ENCODE results near the gene MFN2. TPM values are rescaled to one million over a fixed set of nuclear protein-coding genes. Genes with fewer than 3 reads are reported as not detected.
"Not testable (repeated sequence)": the region's sequence is repeated elsewhere in the genome, so short reads cannot be mapped to it uniquely, and the experiment has no call there.

Gene MFN2
- polyA plus RNA-seq, 4 donors = 61.6 to 70.2 (median 65.5) TPM

DNA sequence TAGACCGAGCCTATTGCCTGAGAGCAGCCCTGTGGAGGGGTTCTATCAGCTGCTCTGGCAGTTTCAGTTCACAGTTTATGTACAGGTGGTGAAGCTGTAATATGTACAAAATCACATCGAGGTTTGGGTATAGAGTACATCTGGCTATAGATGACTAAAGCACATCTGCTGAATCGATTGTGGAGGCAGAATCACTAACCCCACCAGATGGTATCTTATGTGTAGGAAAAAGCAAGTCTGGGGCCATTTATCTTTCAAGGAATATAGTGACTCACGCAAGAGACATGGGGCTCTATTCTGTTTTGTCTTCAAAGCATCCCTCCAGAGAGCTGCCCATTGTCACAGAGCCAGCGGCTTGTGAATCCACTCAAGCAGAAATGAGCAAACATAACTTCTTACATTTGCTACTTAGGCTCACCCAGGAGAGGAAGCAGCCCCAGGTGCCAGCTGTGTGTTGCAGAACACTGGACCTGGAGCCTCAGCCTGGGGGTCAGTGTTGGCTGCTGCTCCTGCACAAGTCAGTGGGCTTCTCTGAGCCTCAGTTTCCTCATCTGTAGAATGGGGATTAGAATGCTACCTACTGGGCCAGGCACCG, 60.3 kb downstream of the MFN2 start:
- DNase-seq (ENCODE audit: low read depth in 4 of 4, low spot score in 2 of 4) = no peak

DNA sequence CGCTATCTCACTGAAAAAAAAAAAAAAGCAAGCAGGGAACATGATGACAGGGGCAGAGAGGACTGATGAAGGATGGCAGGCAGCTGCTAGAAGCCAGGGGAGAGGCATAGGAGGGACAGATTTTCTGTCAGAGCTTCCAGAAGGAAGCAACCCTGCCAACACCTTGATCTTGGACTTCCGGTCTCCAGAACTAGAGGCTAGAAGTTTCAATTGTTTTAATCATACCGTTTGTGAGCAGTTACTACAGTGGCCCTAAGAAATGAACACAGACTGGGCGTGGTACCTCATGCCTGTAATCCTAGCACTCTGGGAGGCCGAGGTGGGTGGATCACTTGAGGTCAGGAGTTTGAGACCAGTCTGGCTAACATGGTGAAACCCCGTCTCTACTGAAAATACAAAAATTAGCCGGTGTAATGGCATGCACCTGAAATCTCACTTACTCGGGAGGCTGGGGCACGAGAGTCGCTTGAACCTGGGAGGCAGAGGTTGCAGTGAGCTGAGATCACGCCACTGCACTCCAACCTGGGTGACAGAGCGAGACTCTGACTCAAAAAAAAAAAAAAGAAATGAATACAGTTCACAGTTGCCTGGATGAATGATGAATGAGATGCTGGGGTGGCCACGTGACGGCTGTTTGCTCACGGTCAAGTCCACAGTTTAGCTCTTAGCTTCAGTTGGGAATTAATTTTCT, 64.1 kb downstream of the MFN2 start:
- DNase-seq (ENCODE audit: low read depth in 4 of 4, low spot score in 2 of 4) = not testable (repeated sequence)

DNA sequence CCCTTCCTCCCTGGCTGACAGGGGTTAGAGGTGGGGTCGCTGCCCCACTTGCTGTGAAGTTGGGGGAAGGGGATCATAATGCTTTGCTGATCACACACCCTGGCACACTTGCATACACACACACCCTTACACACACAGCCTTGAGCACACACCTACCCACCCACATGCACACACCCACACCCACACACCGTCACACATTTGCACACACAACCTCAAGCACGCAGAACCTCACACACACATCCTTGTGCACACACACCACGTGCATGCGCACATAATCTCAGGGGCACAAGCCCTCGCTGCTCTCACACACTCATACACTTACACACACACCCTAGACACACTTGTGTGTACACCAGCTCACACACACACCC, 66.5 kb downstream of the MFN2 start:
- DNase-seq (ENCODE audit: low read depth in 4 of 4, low spot score in 2 of 4) = no peak

DNA sequence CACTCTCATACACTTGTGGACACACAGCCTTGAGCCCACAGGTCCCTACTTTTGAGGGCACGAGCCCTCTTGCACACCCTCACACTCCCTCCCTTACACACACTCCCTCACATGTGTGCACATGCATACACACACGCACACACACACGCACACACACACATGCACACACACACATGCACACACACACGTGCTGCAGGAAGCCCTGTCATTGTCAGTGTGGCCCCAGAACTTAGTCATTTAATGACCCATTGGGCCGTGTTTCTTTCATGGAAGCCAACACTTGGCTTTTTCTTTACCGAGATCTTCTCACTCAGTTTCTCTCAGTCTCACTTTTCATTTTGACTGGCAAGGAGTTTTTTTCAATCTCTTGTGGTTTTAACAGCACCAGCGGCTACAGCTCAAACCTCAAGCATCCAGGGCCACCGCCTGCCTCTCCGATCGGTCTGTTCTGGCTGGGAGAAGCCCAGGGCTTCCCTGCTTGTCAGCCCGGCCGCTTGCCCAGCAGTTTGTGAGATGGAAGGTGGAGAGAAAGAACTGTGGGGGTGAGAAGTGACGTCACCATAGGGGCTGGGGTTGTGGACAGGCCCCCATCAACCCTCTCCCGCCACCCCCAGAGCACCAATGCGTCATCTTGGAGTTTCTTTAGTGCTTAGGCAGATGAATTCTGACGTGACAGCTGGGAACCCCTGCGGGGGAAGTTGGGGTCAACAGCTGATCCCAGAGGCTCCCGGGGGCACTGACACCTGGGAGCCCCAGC, 67.1 kb downstream of the MFN2 start:
- no peak for DNase-seq (ENCODE audit: low read depth in 4 of 4, low spot score in 2 of 4)

DNA sequence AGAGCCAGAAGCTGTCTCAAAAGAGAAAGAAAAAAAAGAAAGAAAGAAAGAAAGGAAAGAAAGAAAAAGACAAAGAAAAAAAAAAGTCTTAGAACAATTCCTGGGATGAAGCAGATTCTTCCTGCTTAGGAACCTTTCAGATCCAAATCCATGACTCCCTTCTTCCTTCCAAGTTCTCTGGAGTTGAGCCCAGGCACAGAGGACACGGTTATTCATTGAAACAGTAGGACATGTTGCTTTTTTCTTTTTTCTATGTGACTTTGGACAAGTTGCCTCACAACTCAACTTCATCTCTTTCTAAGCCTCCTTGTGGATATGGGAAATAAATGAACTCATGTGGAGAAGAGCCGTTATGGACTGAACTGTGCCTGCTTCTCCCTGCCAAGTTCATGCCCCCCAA, 68.1 kb downstream of the MFN2 start:
- DNase-seq (ENCODE audit: low read depth in 4 of 4, low spot score in 2 of 4) = no peak

DNA sequence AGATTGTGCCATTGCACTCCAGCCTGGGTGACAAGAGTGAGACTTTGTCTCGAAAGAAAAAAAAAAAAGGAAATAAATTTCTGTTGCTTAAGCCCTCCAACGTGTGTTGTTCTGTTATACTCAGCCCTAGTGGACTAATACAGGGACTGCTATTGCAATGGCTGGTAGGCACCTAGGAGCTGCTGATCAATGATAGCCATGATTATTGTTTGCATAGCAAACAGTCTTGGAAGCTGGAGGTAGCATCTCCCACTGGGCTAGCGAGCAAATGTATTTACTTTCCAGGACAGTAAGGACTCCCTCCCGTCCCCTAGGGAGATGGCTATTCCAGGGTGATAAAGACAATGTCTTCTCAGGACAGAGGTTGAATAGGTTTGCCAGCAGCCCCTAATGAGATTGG, 69.4 kb downstream of the MFN2 start:
- no peak for DNase-seq (ENCODE audit: low read depth in 4 of 4, low spot score in 2 of 4)

DNA sequence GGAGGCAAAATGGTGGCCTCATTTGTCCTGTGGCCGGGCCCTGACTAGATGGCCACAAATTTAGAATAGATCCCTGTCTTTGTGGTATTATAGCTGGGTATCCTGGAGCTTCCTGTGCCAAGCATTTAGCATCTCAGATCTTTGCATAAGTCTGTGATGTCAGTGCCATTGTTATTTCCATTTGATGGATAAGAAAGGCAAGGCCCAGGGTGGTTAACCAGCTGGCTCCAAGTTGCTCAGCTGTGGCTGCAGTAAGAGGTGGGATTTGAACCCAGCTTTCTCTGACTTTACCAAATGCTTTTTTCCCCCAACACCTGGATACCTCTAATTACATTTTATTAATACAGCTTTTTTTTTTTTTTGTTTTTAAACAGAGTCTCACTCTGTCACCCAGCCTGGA, 71.1 kb downstream of the MFN2 start:
- no peak for DNase-seq (ENCODE audit: low read depth in 4 of 4, low spot score in 2 of 4)

DNA sequence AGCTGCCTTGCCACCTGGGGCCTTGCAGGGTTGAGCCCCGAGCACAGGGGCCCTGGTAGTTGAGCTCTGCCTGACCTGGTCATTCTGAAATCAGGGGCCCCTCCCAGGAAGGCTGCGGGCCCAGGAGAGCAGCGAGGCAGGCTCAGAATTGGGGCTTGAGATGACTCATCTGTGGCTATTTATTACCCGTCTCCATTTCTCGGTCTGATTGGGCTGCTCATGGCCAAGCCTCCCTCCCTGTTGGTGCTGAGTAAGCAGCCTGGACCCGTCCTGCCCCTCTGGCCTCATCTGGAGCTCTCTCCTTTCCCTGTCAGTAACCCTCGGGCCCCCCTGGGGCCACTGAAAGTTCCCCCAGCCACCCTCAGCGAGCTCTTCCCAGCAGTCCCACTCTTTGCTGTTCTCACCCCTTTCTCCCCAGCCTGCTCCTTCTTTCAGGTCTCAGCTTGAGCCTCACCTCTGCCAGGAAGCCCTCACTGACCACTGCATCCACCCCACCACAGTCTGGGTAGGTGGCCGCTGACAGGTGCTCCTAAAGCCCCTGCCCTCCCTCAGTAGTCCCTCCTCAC, 71.8 kb downstream of the MFN2 start:
- no peak for DNase-seq (ENCODE audit: low read depth in 4 of 4, low spot score in 2 of 4)

DNA sequence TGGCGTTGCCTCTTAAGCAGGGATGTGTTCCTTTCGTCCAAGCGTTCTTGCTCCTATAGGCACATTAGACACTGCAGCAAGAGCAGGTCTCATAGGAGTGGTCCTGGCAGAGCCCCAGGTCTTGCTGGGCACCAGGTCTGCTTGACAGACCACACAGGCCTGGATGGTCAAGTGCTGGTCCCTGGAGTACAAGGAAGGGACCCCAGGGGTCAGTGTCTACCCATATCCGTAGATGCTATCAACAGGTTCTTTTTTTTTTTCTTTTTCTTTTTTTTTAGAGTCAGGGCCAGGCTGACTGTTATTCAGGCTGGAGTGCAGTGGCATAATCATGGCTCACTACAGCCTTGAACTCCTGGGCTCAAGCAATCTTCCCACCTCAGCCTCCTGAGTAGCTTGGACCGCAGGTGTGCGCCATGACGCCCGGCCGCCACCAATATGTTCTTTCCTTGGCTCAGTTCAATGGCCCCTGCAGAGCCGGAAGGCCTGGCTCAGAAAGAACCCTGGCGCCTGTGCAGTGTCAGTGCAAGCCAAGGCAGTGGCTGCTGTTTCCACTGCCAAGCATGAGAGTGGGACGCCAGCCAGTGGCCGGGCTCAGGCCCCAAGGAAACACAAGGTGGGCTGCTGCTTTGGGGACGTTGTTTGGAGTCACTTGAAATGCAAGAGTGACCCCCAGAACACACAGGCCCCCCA, 72.9 kb downstream of the MFN2 start:
- no peak for DNase-seq (ENCODE audit: low read depth in 4 of 4, low spot score in 2 of 4)

DNA sequence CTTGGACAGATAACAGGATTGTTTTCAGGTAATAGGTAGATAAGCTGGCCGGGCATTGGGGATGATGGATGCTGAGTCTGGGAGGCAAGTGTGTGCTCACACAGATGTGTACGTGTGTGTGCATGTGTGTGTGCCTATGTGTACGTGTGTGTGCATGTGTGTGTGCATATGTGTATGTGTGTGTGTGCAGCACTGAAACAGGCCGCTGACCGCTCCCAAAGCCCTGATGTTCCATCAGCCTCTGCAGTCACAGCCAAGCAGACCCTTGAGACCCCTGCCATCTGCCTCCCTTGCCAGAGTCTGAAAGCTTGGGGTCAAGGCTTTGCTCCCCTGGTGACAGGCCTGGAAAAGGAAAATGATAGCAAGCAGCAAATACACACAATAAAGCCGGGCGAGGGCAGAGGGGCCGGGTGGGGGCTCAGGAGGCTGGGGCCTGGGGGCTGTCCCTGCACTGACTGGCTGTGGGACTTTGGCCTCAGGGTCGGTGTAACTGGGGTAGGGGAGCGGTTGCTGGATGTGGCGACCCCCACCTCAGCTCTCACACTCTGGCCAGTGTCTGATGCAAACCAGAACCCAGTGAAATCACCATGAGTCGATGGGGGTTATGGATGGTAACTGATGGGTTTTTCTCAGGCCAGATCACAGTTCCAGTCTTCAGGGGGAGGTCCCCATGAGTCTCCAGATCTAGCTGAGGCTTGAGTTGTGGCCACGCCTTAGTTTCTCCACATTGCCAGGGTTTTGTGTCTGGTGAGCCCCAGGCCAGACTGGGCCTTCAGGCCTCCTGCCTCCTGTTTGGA, 73.7 kb downstream of the MFN2 start:
- no peak for DNase-seq (ENCODE audit: low read depth in 4 of 4, low spot score in 2 of 4)

DNA sequence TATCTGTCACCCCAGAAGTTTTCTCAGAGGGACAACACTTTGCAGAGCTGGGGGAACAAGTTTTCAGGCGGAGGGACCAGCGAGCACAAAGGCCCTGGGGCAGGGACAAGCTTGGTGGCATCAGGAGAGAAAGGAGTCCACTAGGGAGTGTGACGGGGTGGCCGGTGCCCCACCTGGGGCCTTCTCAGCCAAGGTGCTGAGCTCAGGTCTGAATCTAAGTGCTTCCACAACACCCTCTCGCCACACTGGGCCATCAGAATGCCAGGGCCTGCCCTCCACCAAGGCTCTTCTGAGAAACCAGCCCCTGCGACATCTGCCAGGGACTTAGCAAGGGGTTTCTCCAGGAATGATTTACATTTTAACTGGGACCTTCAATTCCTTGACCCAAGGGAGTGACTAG, 75.0 kb downstream of the MFN2 start:
- no peak for DNase-seq (ENCODE audit: low read depth in 4 of 4, low spot score in 2 of 4)

DNA sequence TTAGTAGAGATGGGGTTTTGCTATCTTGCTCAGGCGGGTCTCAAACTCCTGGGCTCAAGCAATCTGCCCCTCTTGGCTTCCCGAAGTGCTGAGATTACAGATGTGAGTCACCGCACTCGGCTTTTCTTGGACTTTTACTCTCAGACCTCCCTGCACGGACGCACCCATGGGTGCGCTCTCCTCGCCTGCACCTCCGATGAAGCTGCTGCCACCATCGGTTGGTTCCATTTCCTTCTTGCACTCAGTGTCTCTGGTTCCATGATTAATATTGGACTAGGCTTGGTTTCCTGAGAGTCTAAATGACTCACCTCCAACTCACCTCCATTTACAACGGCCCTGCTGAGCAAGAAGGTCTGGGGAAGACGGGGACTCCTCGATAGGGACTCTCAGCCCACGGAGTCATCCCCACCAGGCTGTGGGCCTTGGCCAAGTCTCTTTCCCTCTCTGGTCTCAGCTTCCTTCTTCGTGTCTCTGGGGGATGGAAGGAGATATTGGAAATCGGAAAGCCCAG, 76.1 kb downstream of the MFN2 start:
- no peak for DNase-seq (ENCODE audit: low read depth in 4 of 4, low spot score in 2 of 4)

DNA sequence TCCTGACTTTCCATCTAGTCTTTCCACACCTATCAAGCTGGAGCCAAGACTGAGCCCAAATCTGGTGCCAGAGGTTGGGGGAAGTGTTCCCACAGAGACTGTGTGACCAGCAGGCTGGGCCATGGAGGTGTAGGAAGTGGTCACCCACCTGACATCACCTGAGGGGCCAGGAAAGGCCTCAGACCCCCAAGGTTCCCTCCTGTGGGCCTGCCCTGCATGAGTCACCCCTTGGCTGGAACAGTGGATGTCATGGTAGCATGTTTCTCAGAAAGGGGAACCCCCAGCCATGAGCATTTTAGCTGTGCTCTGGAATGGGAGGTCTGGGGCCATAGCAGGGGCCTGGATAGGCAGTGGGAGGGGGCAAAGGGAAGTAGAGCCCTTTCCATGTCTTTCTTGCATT, 77.1 kb downstream of the MFN2 start:
- no peak for DNase-seq (ENCODE audit: low read depth in 4 of 4, low spot score in 2 of 4)

DNA sequence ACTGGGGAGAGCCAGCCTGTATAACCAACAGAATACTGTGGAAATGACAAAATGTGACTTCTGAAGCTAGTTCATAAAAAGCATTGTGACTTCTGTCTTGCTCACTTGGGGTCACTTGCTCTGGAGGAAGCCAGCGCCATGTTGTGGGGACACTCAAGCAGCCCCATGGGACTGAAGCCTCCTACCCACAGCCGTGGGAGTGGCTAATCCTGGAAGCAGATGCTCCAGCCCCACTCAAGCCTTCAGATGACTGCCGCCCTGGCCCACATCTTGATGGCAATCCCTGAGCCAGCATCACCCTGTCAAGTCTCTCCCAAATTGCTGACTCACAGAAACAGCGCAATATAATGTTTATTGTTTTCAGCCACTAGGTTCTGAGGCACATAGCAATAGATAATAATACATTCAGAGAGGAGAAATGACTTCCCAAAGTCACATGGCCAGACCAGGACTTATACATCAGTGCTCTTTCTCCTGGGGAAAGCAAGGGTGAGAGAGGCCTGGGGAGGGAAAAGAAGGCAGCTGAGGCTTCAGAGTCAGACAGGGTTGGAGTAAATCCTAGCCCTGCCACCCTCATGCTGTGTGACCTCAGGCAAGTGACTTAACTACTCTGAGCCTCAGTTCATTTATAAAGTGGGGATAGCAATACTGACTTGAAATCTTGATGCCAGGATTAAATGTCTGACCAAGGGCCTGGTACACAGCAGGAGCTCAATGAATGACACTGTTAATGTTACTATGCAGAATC, 77.9 kb downstream of the MFN2 start:
- no peak for DNase-seq (ENCODE audit: low read depth in 4 of 4, low spot score in 2 of 4)

DNA sequence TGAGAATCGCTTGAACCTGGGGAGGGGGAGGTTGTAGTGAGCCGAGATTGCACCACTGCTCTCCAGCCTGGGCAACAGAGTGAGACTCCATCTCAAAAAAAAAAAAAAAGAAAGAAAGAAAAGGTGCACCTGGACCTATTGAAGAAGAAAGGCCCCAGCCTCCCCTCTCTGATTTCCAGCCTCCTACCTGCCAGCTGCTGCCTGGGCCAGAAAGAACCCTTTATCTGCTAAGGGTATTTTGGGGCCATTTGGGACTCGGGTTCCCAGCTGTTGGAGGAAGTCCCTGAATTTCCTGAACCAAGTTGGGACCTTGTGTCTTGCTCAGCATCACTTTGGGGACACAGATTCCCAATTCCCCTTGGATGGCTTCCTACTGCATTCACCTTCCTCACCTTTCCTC, 79.0 kb downstream of the MFN2 start:
- no peak for DNase-seq (ENCODE audit: low read depth in 4 of 4, low spot score in 2 of 4)

DNA sequence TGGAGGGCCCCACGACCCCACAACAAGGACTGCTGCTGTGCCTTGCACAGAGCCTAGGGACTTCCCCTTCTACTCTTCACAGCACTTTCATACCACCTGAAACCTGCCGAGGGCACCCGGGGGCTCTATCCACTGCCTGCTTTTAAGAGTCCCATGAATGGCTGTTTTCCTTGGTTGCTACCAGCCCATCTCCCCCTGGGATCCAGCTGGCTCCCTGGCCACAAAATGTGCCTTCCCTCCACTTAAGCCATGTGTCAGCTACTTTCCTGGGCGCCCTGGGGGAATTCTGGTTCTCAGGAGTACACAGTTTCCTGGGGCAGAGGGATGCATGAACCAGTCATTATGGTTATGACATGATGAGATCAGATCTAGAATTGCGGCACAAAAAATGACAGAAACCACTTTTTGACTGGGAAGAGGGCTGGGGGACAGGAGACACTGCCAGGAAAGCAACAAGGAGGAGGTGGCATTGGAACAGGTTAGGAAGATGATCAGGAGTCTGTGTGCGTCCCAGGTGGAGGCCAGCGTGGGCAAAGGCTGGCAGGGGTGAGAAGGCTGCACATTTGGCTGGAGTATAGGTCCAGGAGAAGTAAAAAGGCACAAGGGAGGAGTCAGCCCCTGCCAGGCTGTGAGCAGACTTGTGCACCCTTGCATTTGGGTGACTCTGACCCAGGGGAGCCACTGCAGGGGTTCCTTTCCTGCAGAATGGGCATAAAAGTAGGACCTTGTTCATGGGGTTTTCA, 79.6 kb downstream of the MFN2 start:
- no peak for DNase-seq (ENCODE audit: low read depth in 4 of 4, low spot score in 2 of 4)

DNA sequence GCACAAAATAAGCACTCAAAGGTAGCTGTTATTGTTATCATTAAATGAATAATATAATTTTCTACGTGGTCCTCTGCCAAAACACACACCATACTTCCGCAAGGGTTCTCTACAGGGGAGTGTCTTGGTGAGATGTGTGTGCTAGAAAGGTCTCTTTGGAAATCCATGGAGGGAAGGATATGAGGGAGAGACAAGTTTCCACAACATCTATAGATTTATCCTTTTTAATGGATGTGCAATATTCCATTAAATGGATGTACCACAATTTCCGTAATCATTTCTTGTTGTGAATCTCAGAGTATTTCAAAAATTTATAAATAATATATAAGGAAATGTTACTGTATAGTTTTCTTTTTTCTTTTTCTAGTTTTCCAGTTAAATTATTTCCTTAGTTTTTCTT, 80.3 kb downstream of the MFN2 start:
- no peak for DNase-seq (ENCODE audit: low read depth in 4 of 4, low spot score in 2 of 4)

All from left renal cortex interstitium (tissue), 4 donors.